Left lung (tissue), 10 donors: ENCODE results near the gene RAPGEF4. TPM values are rescaled to one million over a fixed set of nuclear protein-coding genes. Genes with fewer than 3 reads are reported as not detected.

ENCODE experiments used
- ATAC-seq: fragments of 200-7000 bp; cut with Tn5 transposase; one replicate; pipeline ENCODE4 v1.9.1; 2020; ENCODE audit warnings: moderate library complexity
- DNase-seq, 4 donors: peaks; one replicate each; pipeline ENCODE4 v3.0.0-alpha.2; 2013 to 2020
- H3K27ac ChIP-seq, 2 donors: fragments of 200-600 bp; sonication (generic) in 1 of 2; one replicate each; pipeline versions ENCODE4 v1.5.0 to v1.8.0; 2020 to 2021
- H3K27me3 ChIP-seq, 2 donors: fragments of 200-600 bp; sonication (generic) in 1 of 2; one replicate each; pipeline versions ENCODE4 v1.5.0 to v1.8.0; 2020 to 2021
- H3K36me3 ChIP-seq, 2 donors: fragments of 200-600 bp; sonication (generic) in 1 of 2; one replicate each; pipeline versions ENCODE4 v1.5.0 to v1.8.0; 2020 to 2021
- H3K4me1 ChIP-seq, 2 donors: fragments of 200-600 bp; one replicate each; pipeline ENCODE4 v1.8.0; 2021
- H3K4me3 ChIP-seq, 2 donors: fragments of 200-600 bp; sonication (generic) in 1 of 2; one replicate each; pipeline versions ENCODE4 v1.5.0 to v1.8.0; 2020 to 2021; ENCODE audit warnings: mild to moderate bottlenecking in 1 of 2
- H3K9me3 ChIP-seq, 2 donors: fragments of 200-600 bp; sonication (generic) in 1 of 2; one replicate each; pipeline versions ENCODE4 v1.5.0 to v1.8.0; 2020 to 2021
- intact Hi-C, 2 donors: fragments of 100-400 bp; cut with DNase I; formaldehyde crosslinking; loops; one replicate each; pipeline versions ENCODE4 v1.11.2 to v1.14.2; 2022
- polyA plus RNA-seq, 6 donors: library from polyadenylated mRNA; unstranded; fragments of 120-200 nt; gene quantifications; one replicate each; pipeline ENCODE4 v1.2.1, GENCODE V29; 2013; ENCODE audit not compliant: insufficient read length in 6 of 6
- total RNA-seq, 2 donors: library from RNA; stranded (reverse); fragmentation: NEBNext Ultra II Directional; extraction: Animal tissue kit (Norgen Biotek cat#: 25700); gene quantifications; one replicate each; pipeline ENCODE4 v1.2.1, GENCODE V29; 2021
- TF ChIP-seq, protein P1 (sequence below), 2 donors: fragments of 200-600 bp; sonication (generic) in 1 of 2; IDR thresholded peaks; one replicate each; pipeline versions ENCODE4 v1.5.0 to v1.8.0; 2021; ENCODE audit warnings: antibody characterized with exemption in 2 of 2
- donor health status: DM: no; HTN: yes; CAD: no.
- donor health status: DM: no; HTN: no; CAD: no.

RAPGEF4 gene
- total and polyA plus RNA-seq, 8 donors: 9.1 to 16.2 (median 11.8) TPM

DNA sequence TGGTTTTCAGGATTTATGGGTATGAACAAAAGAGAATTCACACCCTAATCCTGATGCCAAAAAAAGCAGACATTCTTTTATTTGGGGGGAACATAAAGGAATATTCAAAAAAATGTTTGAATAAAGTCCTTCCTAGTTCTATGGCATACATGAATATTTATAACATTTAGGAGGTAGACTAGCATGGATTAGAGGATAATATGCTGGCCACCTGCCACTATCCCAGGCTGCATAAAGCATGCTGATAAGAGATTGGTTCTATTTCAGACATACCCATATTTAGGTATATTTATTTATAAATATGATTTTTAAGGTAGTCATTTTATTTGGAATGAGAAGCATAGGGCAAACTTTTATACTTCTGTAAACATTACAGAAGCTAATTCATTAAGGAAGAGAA is 305.1 kb downstream of the RAPGEF4 start:
- no peak for DNase-seq
- intact Hi-C loops: no loop called here
- TF ChIP-seq, protein P1, sequence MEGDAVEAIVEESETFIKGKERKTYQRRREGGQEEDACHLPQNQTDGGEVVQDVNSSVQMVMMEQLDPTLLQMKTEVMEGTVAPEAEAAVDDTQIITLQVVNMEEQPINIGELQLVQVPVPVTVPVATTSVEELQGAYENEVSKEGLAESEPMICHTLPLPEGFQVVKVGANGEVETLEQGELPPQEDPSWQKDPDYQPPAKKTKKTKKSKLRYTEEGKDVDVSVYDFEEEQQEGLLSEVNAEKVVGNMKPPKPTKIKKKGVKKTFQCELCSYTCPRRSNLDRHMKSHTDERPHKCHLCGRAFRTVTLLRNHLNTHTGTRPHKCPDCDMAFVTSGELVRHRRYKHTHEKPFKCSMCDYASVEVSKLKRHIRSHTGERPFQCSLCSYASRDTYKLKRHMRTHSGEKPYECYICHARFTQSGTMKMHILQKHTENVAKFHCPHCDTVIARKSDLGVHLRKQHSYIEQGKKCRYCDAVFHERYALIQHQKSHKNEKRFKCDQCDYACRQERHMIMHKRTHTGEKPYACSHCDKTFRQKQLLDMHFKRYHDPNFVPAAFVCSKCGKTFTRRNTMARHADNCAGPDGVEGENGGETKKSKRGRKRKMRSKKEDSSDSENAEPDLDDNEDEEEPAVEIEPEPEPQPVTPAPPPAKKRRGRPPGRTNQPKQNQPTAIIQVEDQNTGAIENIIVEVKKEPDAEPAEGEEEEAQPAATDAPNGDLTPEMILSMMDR (IDR thresholded peaks at IDR 0.05): no peak
- Histone ChIP-seq H3K27ac (no peak overlapping the region), H3K9me3 (no peaks in the 10 kb centered on the region), H3K36me3 (no peaks in the 10 kb centered on the region), H3K4me1 (peaks cover 3 to 4% of the 10 kb centered on the region in 2 donors), H3K27me3 (no peaks in the 10 kb centered on the region), H3K4me3 (no peak overlapping the region)
- ATAC-seq: no peak

DNA sequence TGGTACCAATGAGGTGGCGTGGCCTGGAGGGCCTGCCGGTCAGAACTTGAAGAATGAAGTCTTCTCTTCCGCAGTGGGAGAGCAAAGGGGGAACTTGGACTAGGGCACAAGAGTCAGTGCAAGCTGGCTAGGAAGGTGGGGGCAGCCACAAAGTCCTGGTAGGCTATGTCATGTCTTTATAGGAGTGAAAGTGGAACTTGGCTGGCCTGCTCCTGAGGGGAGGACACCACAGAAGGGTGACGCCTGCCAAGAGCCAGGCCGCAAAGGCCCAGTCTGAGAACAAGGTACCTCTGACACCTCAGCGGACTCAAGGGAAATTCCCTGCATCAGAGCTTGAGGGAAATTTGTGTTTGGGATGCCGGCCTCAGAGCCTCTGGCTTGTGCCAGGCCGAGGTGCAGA is 307.8 kb downstream of the RAPGEF4 start:
- intact Hi-C loops: no loop called here
- ATAC-seq (peak; percentile 71), DNase-seq (peak in 1 of 4 donors; percentile 63)
- no peak overlapping the region for H3K27ac ChIP-seq
- no peaks in the 10 kb centered on the region for H3K27me3 ChIP-seq
- H3K36me3 ChIP-seq: no peaks in the 10 kb centered on the region
- no peaks in the 10 kb centered on the region for H3K9me3 ChIP-seq
- TF ChIP-seq, protein P1 (IDR thresholded peaks at IDR 0.05): no peak
- peaks cover 4 to 11% of the 10 kb centered on the region in 2 donors for H3K4me1 ChIP-seq
- no peak overlapping the region for H3K4me3 ChIP-seq

DNA sequence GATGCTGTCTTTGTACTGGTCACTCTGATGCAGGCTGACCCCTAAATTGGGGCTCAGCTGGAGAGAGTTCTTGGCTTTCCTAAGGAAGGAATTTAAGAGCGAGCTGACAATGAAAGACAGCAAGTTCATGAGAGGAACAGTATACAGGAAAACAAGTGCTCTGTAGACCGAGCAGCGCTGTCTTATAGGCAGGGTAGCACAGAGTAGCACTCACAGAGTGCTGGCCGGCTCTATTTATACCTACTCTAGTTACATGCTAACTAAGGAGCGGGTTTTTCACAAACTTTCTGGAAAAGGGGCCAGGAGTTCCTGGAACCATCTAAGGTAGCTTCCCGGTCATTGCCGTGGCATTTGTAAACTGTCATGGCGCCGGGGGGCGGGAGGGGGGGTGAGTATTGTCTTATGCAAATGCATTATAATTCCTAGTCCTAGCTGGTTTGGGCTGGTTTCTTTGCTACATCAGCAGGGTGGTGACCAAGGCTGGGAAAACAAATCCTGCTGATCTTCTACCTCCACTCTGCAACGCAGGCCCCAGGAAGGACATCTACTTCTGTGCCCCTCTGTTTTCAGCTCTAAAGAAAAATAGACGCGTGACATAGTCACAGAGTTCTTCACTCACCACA is 308.4 kb downstream of the RAPGEF4 start:
- Histone ChIP-seq H3K27me3 (no peaks in the 10 kb centered on the region), H3K9me3 (no peaks in the 10 kb centered on the region), H3K36me3 (no peaks in the 10 kb centered on the region), H3K27ac (no peak overlapping the region), H3K4me1 (peaks cover 4 to 16% of the 10 kb centered on the region in 2 donors), H3K4me3 (no peak overlapping the region)
- TF ChIP-seq, protein P1 (IDR thresholded peaks at IDR 0.05): no peak
- DNase-seq (no peak), ATAC-seq (no peak)
- intact Hi-C loops: no loop called here

DNA sequence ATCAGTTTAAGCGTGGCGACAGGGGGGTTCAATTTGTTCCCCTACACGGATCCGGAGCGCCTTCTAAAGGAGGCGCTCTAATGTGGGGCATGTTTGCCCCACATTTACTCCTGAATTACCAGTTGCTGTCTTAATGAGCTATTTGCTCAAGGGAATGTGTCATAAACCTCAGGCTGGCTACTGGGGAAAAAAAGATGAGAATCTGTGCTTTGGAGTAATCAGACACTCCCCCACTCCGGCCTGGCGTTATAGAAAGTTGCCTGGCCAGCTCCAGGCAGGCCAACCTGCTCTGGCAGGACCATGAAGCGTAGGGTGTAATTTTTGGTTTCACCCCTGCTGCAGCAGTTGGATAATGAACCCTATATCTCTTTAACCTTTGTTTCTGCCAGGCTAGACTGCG is 309.0 kb downstream of the RAPGEF4 start:
- no peak overlapping the region for H3K4me3 ChIP-seq
- no peaks in the 10 kb centered on the region for H3K27me3 ChIP-seq
- ATAC-seq (no peak), DNase-seq (no peak)
- intact Hi-C loops: no loop called here
- H3K9me3 ChIP-seq: no peaks in the 10 kb centered on the region
- H3K27ac ChIP-seq: peak overlapping the region in 1 of 2 donors; percentile 35
- H3K36me3 ChIP-seq: no peaks in the 10 kb centered on the region
- TF ChIP-seq, protein P1 (IDR thresholded peaks at IDR 0.05): no peak
- peaks cover 11 to 23% of the 10 kb centered on the region in 2 donors for H3K4me1 ChIP-seq

DNA sequence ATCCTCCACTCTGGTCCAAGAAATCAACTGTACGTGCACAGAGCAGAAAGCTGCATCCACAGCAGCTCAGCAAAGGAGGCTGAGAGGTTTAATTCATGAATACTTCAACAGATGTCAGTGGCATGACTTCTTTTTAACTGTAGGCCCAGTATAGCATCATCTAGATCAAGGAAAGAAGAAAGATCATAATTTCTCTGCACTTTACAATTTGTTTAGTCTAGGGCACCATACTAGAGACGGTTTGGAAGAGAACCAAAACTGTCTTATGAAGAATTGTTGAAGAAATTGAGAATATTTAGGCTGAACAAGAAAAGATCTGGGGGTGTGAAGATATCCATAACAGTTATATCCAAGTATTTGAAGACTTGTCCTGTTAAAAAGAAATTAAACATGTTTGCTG is 309.5 kb downstream of the RAPGEF4 start:
- Histone ChIP-seq H3K9me3 (no peaks in the 10 kb centered on the region), H3K27me3 (no peaks in the 10 kb centered on the region), H3K27ac (peak overlapping the region in 1 of 2 donors; percentile 35), H3K4me1 (peaks cover 12 to 28% of the 10 kb centered on the region in 2 donors), H3K4me3 (no peak overlapping the region), H3K36me3 (no peaks in the 10 kb centered on the region)
- intact Hi-C loops: no loop called here
- ATAC-seq: no peak
- DNase-seq: peak in 1 of 4 donors; percentile 28
- TF ChIP-seq, protein P1 (IDR thresholded peaks at IDR 0.05): no peak
